NCI-H2081 (cell line): Measurements from ENCODE around the gene IFNA4.
"Not testable (repeated sequence)": the region's sequence is repeated elsewhere in the genome, so short reads cannot be mapped to it uniquely, and the experiment has no call there.

Experiments used
- DNase-seq, 2 experiments: peaks; one replicate each; lab custom pipeline; 2025; lab: John Stamatoyannopoulos, UW

IFNA4 gene

GRCh38 chr9:21187487-21187886 lies at the start of gene IFNA4:
Gene IFNA4, minus strand, starts transcription at chr9:21187587. Its CDS starts 56 bp downstream, at chr9:21187531.
- not testable (repeated sequence) for DNase-seq

- not testable (repeated sequence) for DNase-seq
Measured at GRCh38 chr9:21236360-21236714, 49.0 kb upstream of the IFNA4 start.

GRCh38 chr9:21235468-21236359 lies 48.3 kb upstream of the IFNA4 start:
- peak; percentile 64 to 71 for DNase-seq

- DNase-seq, result no peak
Measured at GRCh38 chr9:21234153-21234687, 46.8 kb upstream of the IFNA4 start.

- no peak for DNase-seq
Measured at GRCh38 chr9:21233258-21233657, 45.9 kb upstream of the IFNA4 start.

GRCh38 chr9:21228122-21228521 lies 40.7 kb upstream of the IFNA4 start, which contains the start of gene IFNA17:
Gene IFNA17, minus strand, starts transcription at chr9:21228222. Its CDS starts 49 bp downstream, at chr9:21228173.
- no peak for DNase-seq

GRCh38 chr9:21217211-21217610 lies 29.8 kb upstream of the IFNA4 start, which contains the start of gene IFNA16:
Gene IFNA16, minus strand, starts transcription at chr9:21217311. Its CDS starts 6 bp downstream, at chr9:21217305.
- not testable (repeated sequence) for DNase-seq

- peak in 1 of 2 experiments; percentile 12 for DNase-seq
Measured at GRCh38 chr9:21213411-21214326, 26.3 kb upstream of the IFNA4 start.

GRCh38 chr9:21212160-21212559 lies 24.8 kb upstream of the IFNA4 start:
- DNase-seq, result not testable (repeated sequence)

GRCh38 chr9:21210782-21211181 lies 23.4 kb upstream of the IFNA4 start:
- not testable (repeated sequence) for DNase-seq

GRCh38 chr9:21210311-21210710 lies 22.9 kb upstream of the IFNA4 start:
- no peak for DNase-seq

- DNase-seq, result not testable (repeated sequence)
Measured at GRCh38 chr9:21207043-21207442, 19.7 kb upstream of the IFNA4 start, which contains the start of gene IFNA10. Gene IFNA10, minus strand, starts transcription at chr9:21207143. Its CDS starts 46 bp downstream, at chr9:21207097.

GRCh38 chr9:21205204-21205603 lies 17.8 kb upstream of the IFNA4 start:
- DNase-seq, result no peak

- DNase-seq, result not testable (repeated sequence)
Measured at GRCh38 chr9:21202105-21202504, 14.7 kb upstream of the IFNA4 start, which contains the start of gene IFNA7. Gene IFNA7, minus strand, starts transcription at chr9:21202205. Its CDS starts 40 bp downstream, at chr9:21202165.

GRCh38 chr9:21194867-21195776 lies 7.7 kb upstream of the IFNA4 start:
- peak; percentile 13 to 46 for DNase-seq

- DNase-seq, result peak; percentile 3 to 26
Measured at GRCh38 chr9:21182810-21183736, 4.3 kb downstream of the IFNA4 start.

GRCh38 chr9:21174671-21175070 lies 12.7 kb downstream of the IFNA4 start:
- DNase-seq, result no peak

GRCh38 chr9:21172156-21172555 lies 15.2 kb downstream of the IFNA4 start:
- DNase-seq, result no peak

GRCh38 chr9:21171351-21171750 lies 16.0 kb downstream of the IFNA4 start:
- no peak for DNase-seq

- DNase-seq, result not testable (repeated sequence)
Measured at GRCh38 chr9:21166560-21166959, 20.8 kb downstream of the IFNA4 start, which contains the start of gene IFNA21. Gene IFNA21, minus strand, starts transcription at chr9:21166660. Its CDS starts 48 bp downstream, at chr9:21166612.
